Spleen (tissue), 11 donors: Measurements from ENCODE around the gene ATL1. TPM values are rescaled to one million over a fixed set of nuclear protein-coding genes. Genes with fewer than 3 reads are reported as not detected.
A peak's percentile ranks its signal among the peaks of the same experiment; 100 is the strongest.

Experiments
- DNase-seq: peaks from one replicate; pipeline ENCODE4 v3.0.0-alpha.2; 2020
- H3K27ac ChIP-seq, 8 donors: fragments of 200-600 bp; sonication (generic) in 7 of 8; 1 replicate in 4 of 8; 2 replicates in 4 of 8; pipeline versions ENCODE4 v1.5.0 to v1.8.0; 2016 to 2021; ENCODE audit warnings: inconsistent platforms in 4 of 8, mild to moderate bottlenecking in 4 of 8, moderate library complexity in 1 of 8
- H3K27me3 ChIP-seq, 7 donors: fragments of 200-600 bp; sonication (generic) in 6 of 7; replicated peaks in 1 of 7; 1 replicate in 4 of 7; 2 replicates in 3 of 7; pipeline versions ENCODE4 v1.5.0 to v1.8.0; 2016 to 2021; ENCODE audit warnings: inconsistent platforms in 3 of 7, mild to moderate bottlenecking in 1 of 7
- H3K36me3 ChIP-seq, 6 donors: fragments of 200-600 bp; sonication (generic) in 5 of 6; 1 replicate in 4 of 6; 2 replicates in 2 of 6; pipeline versions ENCODE4 v1.5.0 to v1.8.0; 2016 to 2021; ENCODE audit warnings: inconsistent platforms in 2 of 6
- H3K4me1 ChIP-seq, 6 donors: fragments of 200-600 bp; sonication (generic) in 5 of 6; 1 replicate in 3 of 6; 2 replicates in 3 of 6; pipeline versions ENCODE4 v1.5.0 to v1.8.0; 2016 to 2021; ENCODE audit warnings: inconsistent platforms in 3 of 6
- H3K4me3 ChIP-seq, 8 donors: fragments of 200-600 bp; sonication (generic) in 7 of 8; 1 replicate in 4 of 8; 2 replicates in 4 of 8; pipeline versions ENCODE4 v1.5.0 to v1.8.0; 2016 to 2021; ENCODE audit warnings: inconsistent platforms in 4 of 8, mild to moderate bottlenecking in 4 of 8, moderate library complexity in 2 of 8
- H3K9me3 ChIP-seq, 8 donors: fragments of 200-600 bp; sonication (generic) in 7 of 8; 1 replicate in 4 of 8; 2 replicates in 4 of 8; pipeline versions ENCODE4 v1.5.0 to v1.8.0; 2016 to 2021; ENCODE audit warnings: inconsistent platforms in 4 of 8
- POLR2A ChIP-seq, 3 donors: fragments of 450-650 bp; IDR thresholded peaks; one replicate each; pipeline ENCODE4 v1.5.1; 2017; ENCODE audit warnings: antibody characterized with exemption in 3 of 3, mild to moderate bottlenecking in 1 of 3
- POLR2AphosphoS5 ChIP-seq, 3 donors: sonication (generic); formaldehyde crosslinking; IDR thresholded peaks; one replicate each; pipeline ENCODE4 v1.5.1; 2017; ENCODE audit warnings: antibody characterized with exemption in 3 of 3
- WGBS, 5 donors: extraction: QIAGEN DNeasy Blood & Tissue Kit in 3 of 5; methylation state at CpG; one replicate each; pipeline versions ENCODE4 v1.1.5 to v1.1.7; 2013 to 2018; 5-methylcytosine and 5-hydroxymethylcytosine counted together
- intact Hi-C: fragments of 100-400 bp; cut with DNase I; formaldehyde crosslinking; loops from one replicate; pipeline ENCODE4 v1.15.0; 2023; ENCODE audit warnings: low total_unique reads
- polyA plus RNA-seq, 3 donors: library from polyadenylated mRNA; stranded (reverse); fragments of 200-250 nt; gene quantifications; one replicate each; pipeline ENCODE4 v1.2.1, GENCODE V29; 2013
- total RNA-seq, 7 donors: library from RNA; depleted of rRNA in 3 of 7; stranded (reverse); fragments of >200 nt in 3 of 7; fragmentation: NEBNext Ultra II Directional in 4 of 7; extraction: Animal tissue kit (Norgen Biotek cat#: 25700) in 4 of 7; gene quantifications; one replicate each; pipeline versions ENCODE4 v1.1.0 to v1.2.1, GENCODE V29; 2016 to 2021
- TF ChIP-seq, protein P1 (sequence below), 11 experiments: fragments of 200-600 bp in 7 of 11; fragments of 450-650 bp in 4 of 11; sonication (generic) in 4 of 11; IDR thresholded peaks in 8 of 11; conservative IDR thresholded peaks in 3 of 11; 1 replicate in 7 of 11; 2 replicates in 4 of 11; pipeline versions ENCODE4 v1.4.0 to v1.8.0; 2016 to 2021; ENCODE audit warnings: antibody characterized with exemption in 11 of 11, inconsistent platforms in 4 of 11, mild to moderate bottlenecking in 1 of 11
- donor health status: healthy with polysubstance abuse.
- donor health status: DM: no; HTN: no; CAD: no; lungs with moderate emphysema.
- donor health status: DM: no; HTN: no; CAD: no.
- donor health status: Bipolar disorder and iron deficiency.
- donor health status: healthy.
- donor health status: DM: no; HTN: no; CAD: no.
- donor health status: DM: yes; HTN: yes; CAD: no.

ATL1 gene
- total and polyA plus RNA-seq, 10 donors: 0.91 to 3.2 (median 1.5) TPM

DNA sequence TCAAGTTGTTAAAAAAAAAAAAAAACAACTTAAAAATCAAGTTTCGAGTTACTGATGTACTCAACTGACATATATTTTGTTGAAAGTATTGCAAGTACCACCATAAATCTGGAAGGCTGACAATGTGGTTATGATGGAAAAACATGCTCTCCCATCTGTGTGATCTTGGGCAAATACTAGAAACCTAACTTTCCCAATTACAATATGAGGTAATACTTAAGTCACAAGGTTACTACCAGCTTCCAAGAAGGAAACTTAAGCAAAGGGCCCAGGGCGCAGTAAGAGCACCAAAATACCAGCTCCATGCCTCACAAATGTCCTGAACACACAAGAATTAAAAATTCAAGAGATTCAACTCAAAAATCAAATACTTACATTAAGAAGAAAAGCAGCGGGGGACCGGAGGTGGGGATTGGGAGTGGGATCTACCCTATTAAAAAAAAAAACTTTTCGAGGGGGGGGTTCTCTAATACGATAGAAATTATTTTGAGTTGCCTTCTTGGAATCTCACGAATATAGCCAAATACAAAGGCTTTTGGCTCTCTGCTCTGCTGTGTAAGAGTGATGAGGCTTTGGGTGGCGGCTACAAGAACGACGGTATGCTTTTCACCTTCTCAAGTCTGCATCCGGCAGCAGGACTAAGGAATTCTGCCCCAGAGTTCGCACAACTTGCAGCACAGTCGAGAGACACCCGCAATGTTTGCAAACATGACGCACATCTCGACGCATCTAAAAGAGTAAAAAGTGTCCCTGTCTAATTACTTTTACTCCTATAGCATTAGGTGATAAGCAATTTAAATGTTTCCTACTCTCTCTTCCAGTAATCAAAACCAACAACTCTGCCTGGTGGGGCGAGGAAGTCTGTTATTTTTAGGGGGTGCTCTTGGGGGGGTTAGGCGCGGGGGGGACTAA is 107.1 kb downstream of the ATL1 start:
- peaks cover 8 to 64% (median 35%) of the 10 kb centered on the region in 6 donors for H3K4me1 ChIP-seq
- H3K27ac ChIP-seq: peak overlapping the region; percentile 89 to 97 (median 94)
- no peak for DNase-seq
- intact Hi-C loops: no loop called here
- H3K36me3 ChIP-seq: peaks cover 0 to 18% (median 0%) of the 10 kb centered on the region in 6 donors
- peak overlapping the region; percentile 68 to 82 (median 75) for H3K4me3 ChIP-seq
- H3K27me3 ChIP-seq: no peaks in the 10 kb centered on the region
- WGBS, 5 donors: 3 to 8% (median 5%) methylated on average over 20 of the region's 20 CpGs
- TF ChIP-seq POLR2AphosphoS5 (IDR thresholded peaks at IDR 0.05): peak in 1 of 3 donors; percentile 73
- TF ChIP-seq, protein P1, sequence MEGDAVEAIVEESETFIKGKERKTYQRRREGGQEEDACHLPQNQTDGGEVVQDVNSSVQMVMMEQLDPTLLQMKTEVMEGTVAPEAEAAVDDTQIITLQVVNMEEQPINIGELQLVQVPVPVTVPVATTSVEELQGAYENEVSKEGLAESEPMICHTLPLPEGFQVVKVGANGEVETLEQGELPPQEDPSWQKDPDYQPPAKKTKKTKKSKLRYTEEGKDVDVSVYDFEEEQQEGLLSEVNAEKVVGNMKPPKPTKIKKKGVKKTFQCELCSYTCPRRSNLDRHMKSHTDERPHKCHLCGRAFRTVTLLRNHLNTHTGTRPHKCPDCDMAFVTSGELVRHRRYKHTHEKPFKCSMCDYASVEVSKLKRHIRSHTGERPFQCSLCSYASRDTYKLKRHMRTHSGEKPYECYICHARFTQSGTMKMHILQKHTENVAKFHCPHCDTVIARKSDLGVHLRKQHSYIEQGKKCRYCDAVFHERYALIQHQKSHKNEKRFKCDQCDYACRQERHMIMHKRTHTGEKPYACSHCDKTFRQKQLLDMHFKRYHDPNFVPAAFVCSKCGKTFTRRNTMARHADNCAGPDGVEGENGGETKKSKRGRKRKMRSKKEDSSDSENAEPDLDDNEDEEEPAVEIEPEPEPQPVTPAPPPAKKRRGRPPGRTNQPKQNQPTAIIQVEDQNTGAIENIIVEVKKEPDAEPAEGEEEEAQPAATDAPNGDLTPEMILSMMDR (IDR thresholded peaks at IDR 0.05 in 8 of 11, conservative IDR thresholded peaks at IDR 0.05 in 3 of 11): no peak
- no peak for TF ChIP-seq POLR2A (IDR thresholded peaks at IDR 0.05)
- no peaks in the 10 kb centered on the region for H3K9me3 ChIP-seq

DNA sequence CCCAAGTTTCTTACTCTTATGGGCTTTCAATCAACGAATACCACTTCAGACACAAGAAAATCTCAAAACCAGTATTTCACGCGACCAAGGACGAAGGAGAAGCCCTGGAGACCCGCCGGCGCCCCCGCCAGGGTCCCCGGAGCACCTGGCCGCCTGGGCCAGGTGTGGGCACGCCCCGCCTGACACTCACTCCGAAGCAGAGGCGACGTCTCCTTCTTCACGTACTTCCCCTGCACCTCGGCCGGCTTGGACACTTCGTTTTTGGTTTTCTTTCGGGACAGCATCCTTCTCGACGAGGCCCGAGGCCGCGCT is 107.7 kb downstream of the ATL1 start:
- no peaks in the 10 kb centered on the region for H3K9me3 ChIP-seq
- TF ChIP-seq, protein P1 (IDR thresholded peaks at IDR 0.05 in 8 of 11, conservative IDR thresholded peaks at IDR 0.05 in 3 of 11): no peak
- peak overlapping the region; percentile 68 to 82 (median 75) for H3K4me3 ChIP-seq
- H3K27ac ChIP-seq: peak overlapping the region; percentile 89 to 97 (median 94)
- intact Hi-C loops: no loop called here
- H3K36me3 ChIP-seq: peaks cover 0 to 13% (median 0%) of the 10 kb centered on the region in 6 donors
- WGBS, 5 donors: 0% methylated on average over 25 of the region's 25 CpGs
- no peak for DNase-seq
- H3K27me3 ChIP-seq: no peaks in the 10 kb centered on the region
- peaks cover 8 to 65% (median 33%) of the 10 kb centered on the region in 6 donors for H3K4me1 ChIP-seq

DNA sequence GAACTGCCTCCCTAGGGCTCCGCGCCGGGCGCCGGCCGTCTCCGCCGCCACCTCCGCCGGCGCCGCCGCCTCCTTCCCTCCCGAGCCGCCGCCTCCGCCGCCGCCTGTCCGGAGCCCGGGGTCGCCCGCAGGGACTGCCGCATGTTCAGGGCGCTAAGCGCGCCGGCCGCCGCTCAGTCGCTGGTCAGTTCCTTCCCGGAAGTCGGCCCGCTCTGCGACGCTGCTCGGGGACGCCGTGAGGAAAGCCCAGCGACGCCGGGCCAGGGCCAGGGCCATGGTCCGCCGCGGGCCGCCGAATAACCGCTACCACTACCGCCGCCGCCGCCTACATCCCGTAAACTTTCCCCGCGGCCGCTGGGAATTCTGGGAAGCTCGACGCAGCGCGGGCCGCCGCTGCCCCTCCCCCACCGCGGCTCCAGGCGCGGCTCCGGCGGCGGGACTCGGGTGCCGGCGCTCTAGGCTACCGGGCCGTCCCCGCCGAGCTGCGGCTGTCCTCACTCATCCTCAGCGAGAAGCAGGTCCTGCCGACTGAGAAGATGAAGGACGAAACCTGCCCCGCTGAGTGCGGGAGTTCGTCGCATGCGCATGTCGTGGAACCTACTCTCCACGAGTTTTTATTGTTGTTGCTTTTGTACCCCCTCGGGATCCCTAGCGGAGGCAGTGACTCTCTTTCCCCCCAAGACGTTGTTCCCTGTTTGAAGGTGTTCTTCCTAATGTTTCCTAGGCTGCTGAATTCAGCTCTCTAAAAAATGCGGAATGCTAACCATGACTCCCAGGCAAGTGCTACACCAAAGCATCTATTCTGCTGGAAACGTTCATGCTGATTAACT is 108.3 kb downstream of the ATL1 start, which contains the start of gene SAV1:
SAV1 (minus strand) TSS at position 311 of the 830 bp plus-strand sequence. CDS start 339 bp downstream, outside the sequence.
- Histone ChIP-seq H3K9me3 (no peaks in the 10 kb centered on the region), H3K36me3 (peaks cover 0 to 13% (median 0%) of the 10 kb centered on the region in 6 donors), H3K4me1 (peaks cover 8 to 67% (median 30%) of the 10 kb centered on the region in 6 donors), H3K4me3 (peak within 1 kb of the TSS; percentile 68 to 82 (median 75)), H3K27ac (peak within 1 kb of the TSS; percentile 89 to 97 (median 94)), H3K27me3 (no peaks in the 10 kb centered on the region)
- 0 to 1% (median 0%) methylated on average over 32 to 92 of the region's 92 CpGs for WGBS, 5 donors
- TF ChIP-seq, protein P1 (IDR thresholded peaks at IDR 0.05 in 8 of 11, conservative IDR thresholded peaks at IDR 0.05 in 3 of 11): no peak
- TF ChIP-seq POLR2A (IDR thresholded peaks at IDR 0.05): peak in 2 of 3 donors; percentile 60 to 61
- peak; percentile 89 to 98 (median 93) for TF ChIP-seq POLR2AphosphoS5 (IDR thresholded peaks at IDR 0.05)
- intact Hi-C loops: no loop called here
- DNase-seq: peak; percentile 95
